ENCODE results near the gene MYMK.

DNA sequence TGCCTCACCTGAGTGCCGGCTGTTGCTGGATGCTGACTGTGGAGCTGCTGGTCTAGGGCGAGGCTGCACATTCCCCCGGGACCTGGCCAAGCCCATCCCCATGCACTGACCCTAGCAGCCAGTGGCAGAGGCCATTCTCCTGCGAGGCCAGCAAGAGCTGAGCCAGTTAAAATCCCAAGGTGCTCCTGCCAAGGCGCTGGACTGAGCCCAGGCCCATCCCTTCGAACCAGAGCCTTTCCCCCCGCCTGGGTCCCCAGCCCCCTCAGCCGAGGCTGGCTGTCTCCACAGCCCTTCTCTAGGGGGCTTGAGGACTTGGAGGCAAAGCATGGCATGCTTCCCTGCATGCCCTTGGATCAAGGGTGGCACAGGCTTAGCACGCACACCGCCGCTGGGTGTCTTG lies 11.3 kb upstream of the MYMK start:
- TF ChIP-seq YY1 (IDR thresholded peaks at IDR 0.05; ENCODE audit: extremely low read depth, insufficient replicate concordance, low read depth, low read length) (no peak), POLR2A (IDR thresholded peaks at IDR 0.05; ENCODE audit: borderline replicate concordance, extremely low read depth, insufficient read depth, insufficient read length) (no peak), CTCF (IDR thresholded peaks at IDR 0.05 in 2 of 3, conservative IDR thresholded peaks at IDR 0.05 in 1 of 3; ENCODE audit: borderline replicate concordance in 1 of 3, insufficient read depth in 1 of 3, low read depth in 2 of 3, low read length in 2 of 3) (no peak), EZH2phosphoT487 (IDR thresholded peaks at IDR 0.05; ENCODE audit: borderline replicate concordance) (no peak), CEBPB (IDR thresholded peaks at IDR 0.05; ENCODE audit: low read depth) (no peak), SP1 (IDR thresholded peaks at IDR 0.05; ENCODE audit: low read depth) (no peak)

Data from HCT116 (cell line).